ENCODE data around the gene TSNAX. TPM values are rescaled to one million over a fixed set of nuclear protein-coding genes. Genes with fewer than 3 reads are reported as not detected.

The TSNAX gene
- total RNA-seq, 1 experiment from 2014 or later = 60.0 TPM

DNA sequence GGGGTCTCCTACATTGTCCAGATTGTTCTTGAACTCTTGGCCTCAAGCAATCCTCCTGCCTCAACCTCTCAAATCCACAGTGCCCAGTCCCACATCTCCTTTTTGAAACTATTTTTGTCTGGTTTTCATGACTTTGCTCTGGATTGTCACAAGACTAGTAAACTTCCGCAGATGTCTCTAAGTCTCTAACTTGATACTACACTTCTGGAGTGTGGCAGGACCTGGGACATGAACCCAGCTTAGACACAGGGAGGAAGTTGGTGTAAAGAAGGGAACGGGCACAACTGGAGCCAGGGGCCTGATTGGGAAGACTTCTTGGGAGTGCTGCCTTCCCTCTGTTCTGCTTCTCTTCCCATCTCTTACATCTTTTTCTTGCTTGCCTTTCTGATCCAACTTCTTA is 81.9 kb downstream of the TSNAX start:
- TF ChIP-seq EZH2 (IDR thresholded peaks at IDR 0.05; ENCODE audit: borderline replicate concordance, low read depth, low read length, poor library complexity, severe bottlenecking) = no peak
- TF ChIP-seq, protein P1, sequence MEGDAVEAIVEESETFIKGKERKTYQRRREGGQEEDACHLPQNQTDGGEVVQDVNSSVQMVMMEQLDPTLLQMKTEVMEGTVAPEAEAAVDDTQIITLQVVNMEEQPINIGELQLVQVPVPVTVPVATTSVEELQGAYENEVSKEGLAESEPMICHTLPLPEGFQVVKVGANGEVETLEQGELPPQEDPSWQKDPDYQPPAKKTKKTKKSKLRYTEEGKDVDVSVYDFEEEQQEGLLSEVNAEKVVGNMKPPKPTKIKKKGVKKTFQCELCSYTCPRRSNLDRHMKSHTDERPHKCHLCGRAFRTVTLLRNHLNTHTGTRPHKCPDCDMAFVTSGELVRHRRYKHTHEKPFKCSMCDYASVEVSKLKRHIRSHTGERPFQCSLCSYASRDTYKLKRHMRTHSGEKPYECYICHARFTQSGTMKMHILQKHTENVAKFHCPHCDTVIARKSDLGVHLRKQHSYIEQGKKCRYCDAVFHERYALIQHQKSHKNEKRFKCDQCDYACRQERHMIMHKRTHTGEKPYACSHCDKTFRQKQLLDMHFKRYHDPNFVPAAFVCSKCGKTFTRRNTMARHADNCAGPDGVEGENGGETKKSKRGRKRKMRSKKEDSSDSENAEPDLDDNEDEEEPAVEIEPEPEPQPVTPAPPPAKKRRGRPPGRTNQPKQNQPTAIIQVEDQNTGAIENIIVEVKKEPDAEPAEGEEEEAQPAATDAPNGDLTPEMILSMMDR (conservative IDR thresholded peaks at IDR 0.05; ENCODE audit: low read depth, low read length) = no peak
- H3K4me1 ChIP-seq (ENCODE audit: insufficient read depth, low read length, poor library complexity, severe bottlenecking) = no peaks in the 10 kb centered on the region
- no TSS peak for BruUV-seq (replicated peaks)
- H3K36me3 ChIP-seq (ENCODE audit: insufficient read depth, low read length, poor library complexity, severe bottlenecking) = no peaks in the 10 kb centered on the region
- H3K9me3 ChIP-seq (ENCODE audit: low read depth, low read length, poor library complexity, severe bottlenecking) = peaks cover 4% of the 10 kb centered on the region
- ChIA-PET POLR2A (ENCODE audit: low non-redundant PET) (no interaction called here), CTCF (no interaction called here)
- H3K27ac ChIP-seq (ENCODE audit: low read depth, low read length, poor library complexity, severe bottlenecking) = no peak overlapping the region
- intact Hi-C loops (cut with micrococcal nuclease; ENCODE audit: unreplicated experiment) = no loop called here
- H3K27me3 ChIP-seq (replicated peaks; ENCODE audit: insufficient read depth, low read depth, low read length, poor library complexity) = peaks cover 9% of the 10 kb centered on the region
- H3K4me3 ChIP-seq (ENCODE audit: low read depth, low read length, poor library complexity, severe bottlenecking) = no peak overlapping the region
- no peak for DNase-seq (ENCODE audit: low spot score)

DNA sequence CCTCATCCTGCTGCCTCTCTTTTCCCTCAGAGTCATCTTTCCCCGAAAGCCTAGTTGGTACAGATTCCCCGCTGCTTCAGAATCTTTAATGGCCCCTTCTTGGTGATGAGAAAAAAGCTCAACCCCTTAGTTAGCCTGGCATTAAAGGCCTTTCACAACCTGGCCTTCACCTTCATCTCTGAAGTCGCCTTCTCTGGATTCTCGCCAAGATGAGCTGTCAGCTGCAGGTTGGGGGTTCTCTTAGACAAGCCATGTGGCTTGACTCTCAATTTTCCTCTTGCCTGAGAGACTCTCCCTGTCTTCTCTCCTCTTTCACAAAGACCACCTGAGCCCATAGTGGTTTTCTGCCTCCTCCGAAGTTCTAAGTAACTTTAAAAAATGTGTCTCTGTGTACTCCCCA is 82.6 kb downstream of the TSNAX start:
- peaks cover 13% of the 10 kb centered on the region for H3K27me3 ChIP-seq (replicated peaks; ENCODE audit: insufficient read depth, low read depth, low read length, poor library complexity)
- no TSS peak for BruUV-seq (replicated peaks)
- intact Hi-C loops (cut with micrococcal nuclease; ENCODE audit: unreplicated experiment) = no loop called here
- TF ChIP-seq, protein P1 (conservative IDR thresholded peaks at IDR 0.05; ENCODE audit: low read depth, low read length) = no peak
- TF ChIP-seq EZH2 (IDR thresholded peaks at IDR 0.05; ENCODE audit: borderline replicate concordance, low read depth, low read length, poor library complexity, severe bottlenecking) = no peak
- DNase-seq (ENCODE audit: low spot score) = no peak
- H3K4me1 ChIP-seq (ENCODE audit: insufficient read depth, low read length, poor library complexity, severe bottlenecking) = no peaks in the 10 kb centered on the region
- POLR2A ChIA-PET (ENCODE audit: low non-redundant PET) = no interaction called here
- no peak overlapping the region for H3K4me3 ChIP-seq (ENCODE audit: low read depth, low read length, poor library complexity, severe bottlenecking)
- peaks cover 4% of the 10 kb centered on the region for H3K9me3 ChIP-seq (ENCODE audit: low read depth, low read length, poor library complexity, severe bottlenecking)
- CTCF ChIA-PET = no interaction called here
- H3K27ac ChIP-seq (ENCODE audit: low read depth, low read length, poor library complexity, severe bottlenecking) = no peak overlapping the region
- H3K36me3 ChIP-seq (ENCODE audit: insufficient read depth, low read length, poor library complexity, severe bottlenecking) = no peaks in the 10 kb centered on the region

DNA sequence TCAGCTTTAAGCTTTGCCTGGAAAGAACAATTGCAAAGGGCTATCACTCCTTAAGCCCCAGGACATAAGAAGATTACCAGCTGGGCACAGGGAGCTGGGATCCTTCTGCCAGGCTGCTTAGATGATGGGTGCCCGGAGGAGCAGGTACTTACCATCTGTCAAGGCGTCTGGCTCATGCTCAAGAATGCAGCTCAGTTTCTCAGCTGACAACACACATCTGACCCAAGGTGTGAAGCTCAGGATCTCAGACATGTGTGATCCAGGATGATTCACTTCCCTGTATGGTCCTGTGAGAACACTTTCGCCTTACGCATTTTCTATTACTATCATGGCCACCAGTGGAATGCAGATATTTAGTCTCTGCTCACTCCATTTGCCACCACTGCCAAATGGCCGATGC is 83.4 kb downstream of the TSNAX start:
- H3K36me3 ChIP-seq (ENCODE audit: insufficient read depth, low read length, poor library complexity, severe bottlenecking) = no peaks in the 10 kb centered on the region
- no peak for TF ChIP-seq EZH2 (IDR thresholded peaks at IDR 0.05; ENCODE audit: borderline replicate concordance, low read depth, low read length, poor library complexity, severe bottlenecking)
- TF ChIP-seq, protein P1 (conservative IDR thresholded peaks at IDR 0.05; ENCODE audit: low read depth, low read length) = no peak
- CTCF ChIA-PET = no interaction called here
- H3K4me3 ChIP-seq (ENCODE audit: low read depth, low read length, poor library complexity, severe bottlenecking) = no peak overlapping the region
- H3K4me1 ChIP-seq (ENCODE audit: insufficient read depth, low read length, poor library complexity, severe bottlenecking) = no peaks in the 10 kb centered on the region
- DNase-seq (ENCODE audit: low spot score) = no peak
- intact Hi-C loops (cut with micrococcal nuclease; ENCODE audit: unreplicated experiment) = no loop called here
- peaks cover 4% of the 10 kb centered on the region for H3K9me3 ChIP-seq (ENCODE audit: low read depth, low read length, poor library complexity, severe bottlenecking)
- BruUV-seq (replicated peaks) = no TSS peak
- H3K27me3 ChIP-seq (replicated peaks; ENCODE audit: insufficient read depth, low read depth, low read length, poor library complexity) = peaks cover 14% of the 10 kb centered on the region
- POLR2A ChIA-PET (ENCODE audit: low non-redundant PET) = no interaction called here
- H3K27ac ChIP-seq (ENCODE audit: low read depth, low read length, poor library complexity, severe bottlenecking) = no peak overlapping the region
